Right cardiac atrium (tissue), 5 donors: ENCODE data around the gene TEPSIN. TPM values are rescaled to one million over a fixed set of nuclear protein-coding genes. Genes with fewer than 3 reads are reported as not detected.

Experiments used
- ATAC-seq, 2 donors: fragments of 200-7000 bp; cut with Tn5 transposase; one replicate each; pipeline versions ENCODE4 v1.8.0 to v1.9.1; 2020; ENCODE audit warnings: moderate library complexity in 2 of 2, mild to moderate bottlenecking in 1 of 2
- DNase-seq, 3 donors: peaks; one replicate each; pipeline ENCODE4 v3.0.0-alpha.2; 2020
- H3K27ac ChIP-seq: one replicate; pipeline ENCODE4 v1.5.1; 2013; ENCODE audit warnings: mild to moderate bottlenecking, low read length, control low read depth, moderate library complexity
- H3K27me3 ChIP-seq: one replicate; pipeline ENCODE4 v1.6.1; 2013; ENCODE audit not compliant: control insufficient read depth, insufficient read depth
- H3K4me1 ChIP-seq: one replicate; pipeline ENCODE4 v1.6.1; 2013; ENCODE audit warnings: low read length; ENCODE audit not compliant: control insufficient read depth, insufficient read depth
- H3K4me3 ChIP-seq: one replicate; pipeline ENCODE4 v1.5.1; 2013; ENCODE audit warnings: low read length, control low read depth
- H3K9me3 ChIP-seq: one replicate; pipeline ENCODE4 v1.6.1; 2013; ENCODE audit warnings: low read length; ENCODE audit not compliant: control insufficient read depth
- WGBS: extraction: QIAGEN DNeasy Blood & Tissue Kit; methylation state at CpG from one replicate; pipeline ENCODE4 v1.1.7; 2013; 5-methylcytosine and 5-hydroxymethylcytosine counted together
- intact Hi-C, 4 donors: fragments of 100-400 bp; cut with DNase I; formaldehyde crosslinking; loops; one replicate each; pipeline versions ENCODE4 v1.11.0 to v1.14.0; 2022 to 2023
- polyA plus RNA-seq: library from polyadenylated mRNA; stranded (reverse); fragments of 200-250 nt; gene quantifications from one replicate; pipeline ENCODE4 v1.2.3, GENCODE V29; 2013
- total RNA-seq, 4 donors: library from RNA; stranded (reverse); fragmentation: NEBNext Ultra II Directional; extraction: Animal tissue kit (Norgen Biotek cat#: 25700); gene quantifications; one replicate each; pipeline ENCODE4 v1.2.1, GENCODE V29; 2021
- donor health status: healthy with polysubstance abuse.
- donor health status: DM: no; HTN: yes; CAD: no.
- donor health status: DM: no; HTN: no; CAD: no.
- donor health status: DM: no; HTN: yes; CAD: no; lungs with severe emphysema.
- donor health status: DM: yes; HTN: yes; CAD: no.

TEPSIN gene
- total and polyA plus RNA-seq, 5 donors: 12.5 to 17.7 (median 13.2) TPM

DNA sequence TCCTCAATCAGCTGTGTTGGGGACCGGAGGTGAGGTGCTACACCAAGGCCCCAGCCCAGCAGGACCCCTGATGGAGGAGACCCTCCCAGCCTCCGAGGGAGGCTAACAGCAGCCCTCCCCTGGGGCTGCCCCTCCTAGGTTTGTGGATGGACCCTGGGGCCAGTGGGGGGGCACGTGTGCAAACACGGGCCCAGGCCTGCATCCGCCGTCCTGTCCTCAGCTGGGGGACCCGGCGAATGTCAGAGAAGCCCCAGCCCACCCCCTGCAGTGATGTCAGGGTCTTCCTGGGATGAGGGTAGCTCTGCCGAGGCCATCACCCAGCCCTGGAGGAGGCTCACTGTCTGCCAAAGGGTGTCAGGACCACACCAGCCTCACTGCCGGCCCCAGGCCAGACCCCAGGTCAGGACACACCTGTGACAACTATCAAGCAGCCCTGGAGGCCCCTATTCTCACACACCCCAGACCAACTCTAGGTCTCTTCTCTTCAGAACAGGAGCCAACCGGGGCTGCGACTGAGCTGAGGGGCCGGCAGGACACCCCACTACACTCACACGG lies 42.8 kb downstream of the TEPSIN start:
- ATAC-seq (no peak), DNase-seq (peak in 2 of 3 donors; percentile 37 to 60)
- WGBS: 91% methylated on average over 14 of the region's 14 CpGs
- intact Hi-C loops: loop anchor here in 1 of 4 donors (5.0 kb wide), 1 partner anchor 49 kb away; no protein-coding TSS in a partner anchor
- Histone ChIP-seq H3K4me3 (no peak overlapping the region), H3K27ac (no peak overlapping the region), H3K27me3 (no peaks in the 10 kb centered on the region), H3K9me3 (no peaks in the 10 kb centered on the region), H3K4me1 (no peaks in the 10 kb centered on the region)

DNA sequence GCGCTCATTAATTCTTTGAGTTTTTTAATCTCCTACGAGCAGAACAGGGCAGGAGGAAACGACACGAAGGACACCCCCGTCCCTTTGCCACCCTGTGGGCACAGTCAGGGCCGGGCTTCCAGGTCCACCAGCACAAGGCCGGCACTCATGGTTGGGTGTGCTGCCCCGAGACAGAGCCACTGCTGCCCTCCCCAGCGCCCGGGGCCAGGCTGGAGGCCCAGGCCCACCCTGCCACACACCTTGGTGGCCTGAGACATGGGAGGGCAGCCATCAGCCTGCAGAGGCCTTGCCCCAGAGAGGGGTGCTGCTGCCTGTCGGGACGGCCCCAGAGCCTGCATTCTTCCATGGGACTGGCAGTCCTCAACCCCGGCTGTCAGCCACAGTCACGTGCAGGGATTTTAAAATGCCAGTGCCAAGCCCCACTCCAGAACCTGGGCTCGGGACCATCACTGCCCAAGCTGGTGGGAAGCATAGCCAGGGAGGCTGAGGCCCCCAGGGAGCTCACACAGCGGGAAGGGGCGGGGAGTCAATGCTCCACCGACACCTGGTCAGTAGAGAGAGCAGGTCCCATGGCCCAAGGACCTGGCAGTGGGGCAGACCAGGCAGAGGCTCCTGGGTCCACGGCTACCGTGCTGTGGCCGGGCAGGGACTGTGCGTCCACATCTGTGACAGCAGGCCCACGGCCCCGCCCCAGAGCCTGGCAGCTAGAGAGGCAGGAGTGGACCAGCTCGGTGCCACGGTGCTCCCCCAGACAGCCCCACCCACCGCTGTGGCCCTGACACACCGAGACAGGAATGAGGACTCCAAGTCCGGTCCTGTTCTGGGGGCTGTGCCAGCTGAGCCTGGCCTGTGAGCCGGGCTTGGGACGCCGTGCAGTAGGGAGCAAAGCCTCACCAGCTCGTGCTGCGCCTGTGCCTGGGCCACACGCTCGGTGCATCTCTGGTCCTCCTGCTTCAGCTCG lies 43.6 kb downstream of the TEPSIN start:
- no peak overlapping the region for H3K4me3 ChIP-seq
- H3K9me3 ChIP-seq: no peaks in the 10 kb centered on the region
- H3K4me1 ChIP-seq: no peaks in the 10 kb centered on the region
- ATAC-seq (peak; percentile 1 to 25), DNase-seq (peak in 2 of 3 donors; percentile 61 to 66)
- no peak overlapping the region for H3K27ac ChIP-seq
- intact Hi-C loops: loop anchor here in 1 of 4 donors (5.0 kb wide), 2 partner anchors 38 to 48 kb away; no protein-coding TSS in a partner anchor
- WGBS: 94% methylated on average over 37 of the region's 37 CpGs
- H3K27me3 ChIP-seq: no peaks in the 10 kb centered on the region

DNA sequence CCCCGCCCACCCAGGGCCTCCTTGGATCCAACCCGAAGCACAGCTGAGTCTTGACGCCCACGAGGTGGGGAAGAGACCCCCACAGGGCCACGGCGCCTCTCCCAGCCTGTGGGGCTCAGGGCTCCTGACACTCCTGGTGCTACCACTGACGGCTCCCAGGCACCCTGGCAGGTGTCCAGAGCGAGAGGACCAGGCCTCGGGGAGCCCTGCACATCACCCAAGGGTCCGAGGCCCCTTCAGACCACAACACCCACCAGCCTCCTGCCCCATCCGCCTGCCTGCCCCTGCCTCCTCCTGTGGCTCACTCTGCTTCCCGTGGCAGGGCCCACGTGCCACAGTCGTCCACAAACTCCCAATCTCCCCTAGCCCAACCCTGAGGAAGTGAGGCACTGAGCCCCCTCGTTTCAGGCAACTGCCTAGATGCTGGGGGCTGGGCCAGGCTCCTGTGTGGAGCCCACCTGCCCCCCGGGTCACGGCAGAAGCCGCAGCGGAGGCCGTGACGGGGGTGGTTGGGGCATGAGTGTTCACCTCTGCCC lies 44.6 kb downstream of the TEPSIN start:
- ATAC-seq (no peak), DNase-seq (peak in 1 of 3 donors; percentile 24)
- H3K4me3 ChIP-seq: no peak overlapping the region
- no peak overlapping the region for H3K27ac ChIP-seq
- WGBS: 91% methylated on average over 21 of the region's 21 CpGs
- H3K4me1 ChIP-seq: no peaks in the 10 kb centered on the region
- H3K9me3 ChIP-seq: no peaks in the 10 kb centered on the region
- intact Hi-C loops: loop anchor here in 1 of 4 donors (5.0 kb wide), 1 partner anchor 37 kb away; no protein-coding TSS in a partner anchor
- H3K27me3 ChIP-seq: no peaks in the 10 kb centered on the region

DNA sequence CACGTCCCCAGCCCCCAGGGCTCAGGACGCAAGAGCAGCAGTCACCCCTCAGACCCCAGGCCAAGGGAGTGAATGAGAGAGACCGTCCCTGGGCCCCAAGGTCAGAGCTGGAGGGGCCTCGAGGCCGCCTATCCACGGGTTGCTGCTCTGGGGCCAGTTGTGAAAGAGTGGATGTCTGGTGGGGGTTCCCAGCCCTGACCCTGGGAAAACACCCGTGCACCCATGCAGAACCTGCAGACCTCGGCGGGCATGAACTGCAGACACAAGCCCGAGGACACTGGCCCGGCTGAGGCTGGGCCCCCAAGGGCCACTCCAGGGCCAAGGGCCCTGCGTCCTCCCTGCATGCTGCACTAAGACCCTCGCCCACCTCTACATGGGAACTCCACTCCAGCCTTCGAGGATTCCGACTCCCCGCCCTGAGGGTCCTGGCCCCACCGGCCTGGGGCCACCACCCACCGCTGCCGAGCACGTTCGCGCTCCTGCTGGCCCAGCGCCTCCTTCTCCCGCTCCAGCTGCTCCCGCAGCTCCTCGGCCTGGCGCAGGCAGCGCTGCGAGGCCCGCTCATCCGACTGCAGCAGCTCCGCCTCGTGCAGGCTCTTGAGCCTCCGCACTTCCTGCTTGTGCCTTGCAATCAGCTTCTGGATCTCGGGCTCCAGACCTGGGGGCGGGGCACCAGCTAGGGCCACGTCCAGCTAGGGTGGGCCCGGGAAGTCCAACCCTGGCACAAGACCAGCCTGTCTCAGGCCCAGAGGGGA lies 45.2 kb downstream of the TEPSIN start:
- Histone ChIP-seq H3K4me3 (no peak overlapping the region), H3K4me1 (no peaks in the 10 kb centered on the region), H3K27me3 (no peaks in the 10 kb centered on the region), H3K27ac (no peak overlapping the region), H3K9me3 (no peaks in the 10 kb centered on the region)
- ATAC-seq (peak in 1 of 2 donors; percentile 23), DNase-seq (peak; percentile 52 to 72 (median 70))
- 86% methylated on average over 38 of the region's 38 CpGs for WGBS
- intact Hi-C loops: loop anchor here in 1 of 4 donors (5.0 kb wide), 1 partner anchor 36 kb away; no protein-coding TSS in a partner anchor

DNA sequence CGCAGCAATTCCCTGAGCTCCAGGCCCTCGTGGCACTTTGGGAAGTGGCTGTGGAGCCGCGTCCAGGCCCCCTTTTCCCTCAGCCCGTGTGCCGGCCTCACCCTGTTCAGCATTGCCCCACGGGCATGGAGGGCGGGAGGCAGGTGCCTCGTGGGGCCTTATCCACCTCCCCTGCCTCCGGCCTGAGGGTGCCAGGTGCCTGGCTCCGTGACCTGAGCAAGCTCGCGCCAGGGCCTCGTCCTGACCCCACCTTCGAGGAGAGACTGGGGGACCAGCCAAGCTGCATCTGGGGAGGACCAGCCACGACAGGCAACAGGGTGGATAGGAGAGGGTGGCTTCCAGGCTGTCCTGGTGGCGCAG lies 45.8 kb downstream of the TEPSIN start:
- Histone ChIP-seq H3K27ac (no peak overlapping the region), H3K27me3 (no peaks in the 10 kb centered on the region), H3K4me3 (no peak overlapping the region), H3K9me3 (no peaks in the 10 kb centered on the region), H3K4me1 (no peaks in the 10 kb centered on the region)
- ATAC-seq: no peak
- intact Hi-C loops: loop anchor here in 1 of 4 donors (5.0 kb wide), 1 partner anchor 36 kb away; no protein-coding TSS in a partner anchor
- DNase-seq: peak; percentile 9 to 59 (median 29)
- 91% methylated on average over 17 of the region's 17 CpGs for WGBS

DNA sequence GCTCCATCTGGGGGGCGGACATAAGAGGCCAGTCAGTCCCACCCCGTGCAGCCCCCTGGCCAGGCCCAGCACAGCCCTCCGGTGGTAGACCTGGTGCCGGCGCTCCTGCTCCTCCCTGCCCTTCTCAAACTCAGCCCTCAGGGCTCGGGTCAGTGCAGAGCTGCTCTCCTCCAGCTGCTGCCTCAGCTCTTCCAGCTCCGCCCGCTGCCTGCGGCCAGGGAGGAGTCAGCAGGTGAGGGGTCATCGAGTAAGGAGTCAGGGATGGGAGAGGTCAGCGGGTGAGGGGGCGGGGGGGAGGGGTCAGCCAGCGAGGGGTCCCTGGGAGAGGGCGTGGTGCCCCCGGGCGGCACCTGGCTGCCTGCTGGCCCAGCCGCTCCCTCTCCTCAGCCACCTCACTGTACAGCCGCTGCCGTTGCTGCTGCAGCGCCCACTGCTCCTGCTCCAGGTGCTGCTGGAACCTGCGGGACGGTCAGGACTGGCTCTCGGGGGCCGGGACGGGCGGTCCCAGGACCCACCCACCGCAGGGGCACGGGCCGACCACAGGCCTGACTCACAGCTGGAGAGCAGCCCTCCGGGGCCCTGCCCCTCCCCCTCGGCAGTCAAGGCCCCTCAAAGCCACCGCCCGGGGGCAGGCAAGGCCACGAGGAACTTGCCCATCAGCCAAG lies 46.3 kb downstream of the TEPSIN start:
- ATAC-seq (no peak), DNase-seq (peak; percentile 7 to 33 (median 30))
- Histone ChIP-seq H3K4me1 (no peaks in the 10 kb centered on the region), H3K9me3 (no peaks in the 10 kb centered on the region), H3K27me3 (no peaks in the 10 kb centered on the region), H3K27ac (no peak overlapping the region), H3K4me3 (no peak overlapping the region)
- 86% methylated on average over 34 of the region's 34 CpGs for WGBS
- intact Hi-C loops: loop anchor here in 1 of 4 donors (5.0 kb wide), 1 partner anchor 35 kb away; no protein-coding TSS in a partner anchor

DNA sequence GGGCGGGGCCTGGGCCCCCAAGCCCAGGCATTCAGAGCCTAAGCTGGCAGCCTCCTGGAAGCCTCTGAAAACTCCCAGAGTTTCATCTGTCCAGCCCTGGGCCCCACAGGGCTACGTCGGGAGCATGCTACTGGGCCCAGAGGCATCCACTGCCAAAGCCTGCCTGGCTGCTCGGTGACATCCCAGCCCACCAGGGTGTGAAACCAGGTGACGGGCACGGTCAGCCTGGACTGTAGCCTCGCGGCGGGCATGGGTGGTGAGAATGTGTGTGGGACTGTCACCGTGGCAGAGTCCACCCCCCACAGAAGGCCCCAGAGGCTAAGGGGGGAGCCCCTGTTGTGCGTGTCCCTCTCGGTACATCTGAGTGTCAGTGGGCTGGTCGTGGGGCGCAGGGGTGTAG lies 47.2 kb downstream of the TEPSIN start:
- WGBS: 94% methylated on average over 14 of the region's 14 CpGs
- H3K9me3 ChIP-seq: no peaks in the 10 kb centered on the region
- H3K27ac ChIP-seq: no peak overlapping the region
- ATAC-seq (no peak), DNase-seq (peak; percentile 10 to 33 (median 27))
- no peak overlapping the region for H3K4me3 ChIP-seq
- H3K4me1 ChIP-seq: no peaks in the 10 kb centered on the region
- H3K27me3 ChIP-seq: no peaks in the 10 kb centered on the region
- intact Hi-C loops: loop anchor here in 1 of 4 donors (5.0 kb wide), 1 partner anchor 34 kb away; no protein-coding TSS in a partner anchor

DNA sequence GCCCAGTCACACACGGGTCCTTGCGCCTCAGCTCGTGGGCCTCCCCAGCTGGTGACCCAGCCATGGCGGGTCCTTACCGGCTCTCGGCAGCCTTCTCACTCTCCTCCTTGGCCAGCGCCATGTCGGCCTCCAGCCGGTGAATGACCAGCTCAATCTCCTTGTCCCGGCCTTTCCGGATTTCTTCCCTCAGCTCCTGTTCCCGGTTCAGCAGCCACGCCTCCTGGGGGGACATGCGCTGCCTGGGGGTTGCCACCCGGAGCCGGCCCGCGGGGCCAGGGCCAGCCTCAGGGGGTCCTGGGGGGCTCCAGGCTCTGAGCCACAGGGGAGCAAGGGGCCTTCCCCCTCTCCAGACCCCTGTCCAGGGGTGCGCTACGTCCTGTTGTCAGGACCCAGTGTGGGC lies 47.7 kb downstream of the TEPSIN start:
- DNase-seq (peak; percentile 8 to 37 (median 37)), ATAC-seq (no peak)
- Histone ChIP-seq H3K9me3 (no peaks in the 10 kb centered on the region), H3K4me3 (no peak overlapping the region), H3K4me1 (no peaks in the 10 kb centered on the region), H3K27ac (no peak overlapping the region), H3K27me3 (no peaks in the 10 kb centered on the region)
- intact Hi-C loops: loop anchor here in 1 of 4 donors (5.0 kb wide), 1 partner anchor 34 kb away; no protein-coding TSS in a partner anchor
- WGBS: 88% methylated on average over 20 of the region's 20 CpGs

DNA sequence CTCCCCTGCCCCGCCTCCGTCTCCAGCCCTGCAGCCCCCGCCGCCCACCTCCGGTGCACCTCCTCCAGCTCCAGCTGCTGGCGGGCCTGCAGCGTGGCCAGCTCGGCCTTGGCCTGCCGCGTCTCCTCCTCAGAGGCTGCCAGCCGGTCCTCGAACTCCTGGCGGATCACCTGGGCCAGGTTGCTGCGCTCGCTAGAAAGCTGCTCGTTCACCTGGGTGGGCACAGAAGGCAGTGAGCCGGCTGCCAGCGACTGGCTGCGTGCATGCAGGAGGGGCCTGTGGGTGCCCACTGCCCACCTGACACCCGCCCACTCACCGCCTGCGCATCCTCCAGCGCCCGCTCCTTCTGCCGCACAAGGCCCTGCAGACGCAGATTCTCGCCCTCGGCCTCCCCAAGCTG lies 48.3 kb downstream of the TEPSIN start:
- Histone ChIP-seq H3K4me3 (no peak overlapping the region), H3K27me3 (no peaks in the 10 kb centered on the region), H3K4me1 (no peaks in the 10 kb centered on the region), H3K27ac (no peak overlapping the region), H3K9me3 (no peaks in the 10 kb centered on the region)
- intact Hi-C loops: loop anchor here in 1 of 4 donors (5.0 kb wide), 1 partner anchor 33 kb away; no protein-coding TSS in a partner anchor
- DNase-seq: peak; percentile 8 to 52 (median 35)
- 96% methylated on average over 28 of the region's 28 CpGs for WGBS
- no peak for ATAC-seq
